Left ventricle myocardium inferior (tissue), 1 donor: Measurements from ENCODE around the gene RAF1. TPM values are rescaled to one million over a fixed set of nuclear protein-coding genes. Genes with fewer than 3 reads are reported as not detected.
A peak's percentile ranks its signal among the peaks of the same experiment; 100 is the strongest.

ENCODE experiments used
- DNase-seq: peaks from one replicate; pipeline ENCODE4 v3.0.0-alpha.2; 2020
- H3K27ac ChIP-seq: fragments of 200-600 bp; replicated peaks from 2 replicates; pipeline ENCODE4 v1.8.0; 2021
- H3K27me3 ChIP-seq: fragments of 200-600 bp; 2 replicates; pipeline ENCODE4 v1.8.0; 2021; ENCODE audit warnings: low read depth
- H3K36me3 ChIP-seq: fragments of 200-600 bp; 2 replicates; pipeline ENCODE4 v1.8.0; 2021
- H3K4me1 ChIP-seq: fragments of 200-600 bp; 2 replicates; pipeline ENCODE4 v1.8.0; 2021
- H3K4me3 ChIP-seq: fragments of 200-600 bp; 2 replicates; pipeline ENCODE4 v1.8.0; 2021; ENCODE audit warnings: mild to moderate bottlenecking, moderate library complexity
- H3K9me3 ChIP-seq: fragments of 200-600 bp; replicated peaks from 2 replicates; pipeline ENCODE4 v1.8.0; 2021
- CTCF ChIP-seq: fragments of 200-600 bp; IDR thresholded peaks from 2 replicates; pipeline ENCODE4 v1.8.0; 2021; ENCODE audit warnings: antibody characterized with exemption, mild to moderate bottlenecking, borderline replicate concordance
- intact Hi-C: fragments of 100-400 bp; cut with micrococcal nuclease; formaldehyde crosslinking; loops from one replicate; pipeline ENCODE4 v1.11.0; 2022
- total RNA-seq: library from RNA; stranded (reverse); fragmentation: NEBNext Ultra II Directional; extraction: Animal tissue kit (Norgen Biotek cat#: 25700); gene quantifications from one replicate; pipeline ENCODE4 v1.2.1, GENCODE V29; 2021
- donor health status: DM: no; HTN: yes; CAD: no; lungs with severe emphysema.

RAF1 gene
- total RNA-seq, 1 donor from 2014 or later: 137 TPM

GRCh38 chr3:12686096-12686495 is 22.2 kb upstream of the RAF1 start:
- no peaks in the 10 kb centered on the region for H3K27me3 ChIP-seq
- H3K9me3 ChIP-seq: no peaks in the 10 kb centered on the region
- H3K36me3 ChIP-seq: no peaks in the 10 kb centered on the region
- H3K27ac ChIP-seq: no peak overlapping the region
- no peak overlapping the region for H3K4me3 ChIP-seq
- DNase-seq: no peak
- peaks cover 13% of the 10 kb centered on the region for H3K4me1 ChIP-seq
- intact Hi-C loops: no loop called here
- TF ChIP-seq CTCF: no peak

GRCh38 chr3:12681943-12682390 is 18.1 kb upstream of the RAF1 start:
- no peak for DNase-seq

GRCh38 chr3:12681089-12681942 is 17.4 kb upstream of the RAF1 start:
- Histone ChIP-seq H3K27ac (peak overlapping the region; percentile 75), H3K27me3 (no peaks in the 10 kb centered on the region), H3K9me3 (no peaks in the 10 kb centered on the region), H3K4me3 (no peak overlapping the region), H3K36me3 (no peaks in the 10 kb centered on the region), H3K4me1 (peaks cover 22% of the 10 kb centered on the region)
- intact Hi-C loops: no loop called here
- no peak for TF ChIP-seq CTCF
- DNase-seq: no peak

More at GRCh38 chr3:12681943-12682390, 18.1 kb upstream of the RAF1 start:
- Histone ChIP-seq H3K27me3 (no peaks in the 10 kb centered on the region), H3K4me1 (peaks cover 22% of the 10 kb centered on the region), H3K36me3 (no peaks in the 10 kb centered on the region), H3K4me3 (no peak overlapping the region), H3K9me3 (no peaks in the 10 kb centered on the region), H3K27ac (peak overlapping the region; percentile 75)
- TF ChIP-seq CTCF: no peak
- intact Hi-C loops: no loop called here

GRCh38 chr3:12679468-12679867 is 15.6 kb upstream of the RAF1 start:
- Histone ChIP-seq H3K27ac (peak overlapping the region; percentile 51), H3K27me3 (no peaks in the 10 kb centered on the region), H3K4me1 (peaks cover 22% of the 10 kb centered on the region), H3K9me3 (no peaks in the 10 kb centered on the region), H3K4me3 (no peak overlapping the region), H3K36me3 (no peaks in the 10 kb centered on the region)
- intact Hi-C loops: no loop called here
- no peak for TF ChIP-seq CTCF
- no peak for DNase-seq

GRCh38 chr3:12677616-12678015 is 13.7 kb upstream of the RAF1 start:
- DNase-seq: no peak
- intact Hi-C loops: no loop called here
- H3K9me3 ChIP-seq: no peaks in the 10 kb centered on the region
- H3K27me3 ChIP-seq: no peaks in the 10 kb centered on the region
- H3K4me3 ChIP-seq: no peak overlapping the region
- no peak for TF ChIP-seq CTCF
- no peak overlapping the region for H3K27ac ChIP-seq
- no peaks in the 10 kb centered on the region for H3K36me3 ChIP-seq
- H3K4me1 ChIP-seq: peaks cover 22% of the 10 kb centered on the region
